Islet precursor cell (in vitro differentiated cells): ENCODE results near the gene CRB3.
"Not testable (repeated sequence)": the region's sequence is repeated elsewhere in the genome, so short reads cannot be mapped to it uniquely, and the experiment has no call there.

ENCODE experiments used
- DNase-seq: peaks from one replicate; pipeline ENCODE4 v3.0.0-alpha.2; 2018

Gene CRB3

DNA sequence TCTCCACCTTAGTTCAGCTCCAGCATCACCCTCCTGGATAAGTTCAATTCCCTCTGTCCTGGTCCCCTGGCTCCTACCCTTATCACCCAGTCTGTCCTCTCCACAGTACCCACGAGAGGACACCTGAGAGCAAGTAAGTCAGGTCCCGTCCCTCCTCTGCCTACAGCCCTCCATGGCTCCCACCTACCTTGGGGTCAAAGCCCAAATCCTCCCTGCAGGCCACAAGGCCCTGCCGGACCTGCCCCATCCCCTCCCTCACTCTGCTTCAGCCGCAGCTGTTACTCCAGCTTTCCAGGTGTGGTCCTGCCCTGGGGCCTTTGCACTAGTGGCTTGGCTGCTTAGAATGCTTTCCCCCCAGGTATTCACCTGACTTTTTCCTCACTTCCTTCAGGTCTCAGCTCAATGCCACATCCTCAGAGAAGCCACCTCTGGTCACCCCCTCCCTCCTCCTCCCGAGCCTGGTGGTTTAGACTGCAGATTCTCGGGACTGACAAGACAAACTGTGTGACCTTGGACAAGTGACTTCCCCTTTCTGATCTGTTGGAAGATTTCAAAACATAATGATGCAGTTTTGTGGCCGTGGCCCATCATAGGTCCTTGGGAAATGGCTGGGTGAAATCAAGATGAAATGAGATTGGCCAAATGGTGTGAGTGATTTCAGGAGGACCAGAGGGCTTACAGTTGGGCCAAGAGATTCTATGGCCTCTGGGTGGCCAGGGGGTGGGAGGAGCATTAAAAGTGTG lies 34.4 kb downstream of the CRB3 start:
- DNase-seq = no peak

DNA sequence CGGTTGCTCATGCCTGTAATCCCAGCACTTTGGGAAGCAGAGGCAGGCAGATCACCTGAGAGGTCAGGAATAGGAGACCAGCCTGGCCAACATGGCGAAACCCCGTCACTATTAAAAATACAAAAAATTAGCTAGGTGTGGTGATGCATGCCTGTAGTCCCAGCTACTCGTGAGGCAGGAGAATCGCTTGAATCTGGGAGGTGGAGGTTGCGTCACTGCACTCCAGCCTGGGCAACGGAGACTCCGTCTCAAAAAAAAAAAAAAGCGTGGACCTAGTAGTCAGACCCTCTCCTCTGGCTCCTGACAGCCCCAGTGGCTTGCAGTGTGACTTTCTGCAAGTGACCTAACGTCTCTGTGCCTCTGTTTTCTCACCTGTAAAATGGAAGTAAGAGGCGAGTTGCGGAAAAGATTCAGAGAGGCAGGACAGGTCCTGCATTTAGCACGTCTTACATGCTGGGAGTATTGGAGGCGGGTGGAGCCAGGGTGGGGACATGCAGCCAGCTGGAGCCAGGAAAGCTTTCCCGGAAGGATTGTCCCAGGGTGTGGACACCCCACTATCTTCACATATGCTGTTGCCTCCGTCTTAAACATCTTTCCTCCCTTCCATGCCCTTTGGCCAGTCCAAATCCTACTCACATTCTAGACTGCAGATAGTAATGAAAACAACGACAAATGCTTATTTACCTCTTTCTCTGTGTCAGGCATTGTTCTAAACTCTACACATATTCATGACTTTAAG lies 35.1 kb downstream of the CRB3 start:
- no peak for DNase-seq

DNA sequence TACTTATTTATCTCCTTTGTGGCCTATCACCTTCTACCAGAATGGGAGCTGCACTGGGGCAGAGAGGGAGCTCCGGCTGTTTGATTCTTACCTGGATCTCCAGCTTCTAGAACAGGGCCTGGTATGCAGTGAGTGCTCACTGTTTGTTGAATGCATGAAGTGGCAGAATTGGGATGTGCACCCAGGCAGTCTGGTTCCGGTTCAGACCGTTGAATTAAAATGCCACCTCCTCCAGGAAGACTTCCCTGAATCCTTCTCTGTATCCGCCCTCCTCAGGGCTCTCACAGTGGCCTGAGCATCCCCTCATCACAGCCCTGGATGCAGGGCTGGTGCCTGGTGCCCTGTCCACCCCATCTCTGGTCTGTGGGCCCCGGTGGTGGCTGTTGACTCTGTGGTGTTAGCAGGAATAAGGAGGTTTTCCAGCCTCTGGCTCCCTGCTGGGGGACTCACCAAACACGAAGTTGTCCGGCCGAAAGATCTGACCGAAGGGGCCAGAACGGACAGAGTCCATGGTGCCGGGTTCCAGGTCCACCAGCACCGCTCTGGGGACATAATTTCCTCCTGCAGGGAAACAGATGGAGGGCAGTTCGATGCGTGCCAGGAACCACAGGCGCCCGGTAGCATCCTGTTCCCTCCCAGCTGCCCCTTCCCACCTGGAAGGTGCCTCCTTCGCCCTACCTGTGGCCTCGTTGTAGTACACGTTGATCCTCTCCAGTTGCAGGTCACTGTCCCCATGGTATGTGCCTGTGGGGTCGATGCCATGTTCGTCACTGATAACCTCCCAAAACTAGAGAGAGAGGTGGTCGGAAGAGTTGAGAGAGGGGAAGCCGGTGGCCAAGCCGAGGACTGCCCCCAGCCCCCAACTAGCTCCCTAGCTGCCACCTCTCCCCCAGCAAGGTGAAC lies 37.0 kb downstream of the CRB3 start:
- no peak for DNase-seq

DNA sequence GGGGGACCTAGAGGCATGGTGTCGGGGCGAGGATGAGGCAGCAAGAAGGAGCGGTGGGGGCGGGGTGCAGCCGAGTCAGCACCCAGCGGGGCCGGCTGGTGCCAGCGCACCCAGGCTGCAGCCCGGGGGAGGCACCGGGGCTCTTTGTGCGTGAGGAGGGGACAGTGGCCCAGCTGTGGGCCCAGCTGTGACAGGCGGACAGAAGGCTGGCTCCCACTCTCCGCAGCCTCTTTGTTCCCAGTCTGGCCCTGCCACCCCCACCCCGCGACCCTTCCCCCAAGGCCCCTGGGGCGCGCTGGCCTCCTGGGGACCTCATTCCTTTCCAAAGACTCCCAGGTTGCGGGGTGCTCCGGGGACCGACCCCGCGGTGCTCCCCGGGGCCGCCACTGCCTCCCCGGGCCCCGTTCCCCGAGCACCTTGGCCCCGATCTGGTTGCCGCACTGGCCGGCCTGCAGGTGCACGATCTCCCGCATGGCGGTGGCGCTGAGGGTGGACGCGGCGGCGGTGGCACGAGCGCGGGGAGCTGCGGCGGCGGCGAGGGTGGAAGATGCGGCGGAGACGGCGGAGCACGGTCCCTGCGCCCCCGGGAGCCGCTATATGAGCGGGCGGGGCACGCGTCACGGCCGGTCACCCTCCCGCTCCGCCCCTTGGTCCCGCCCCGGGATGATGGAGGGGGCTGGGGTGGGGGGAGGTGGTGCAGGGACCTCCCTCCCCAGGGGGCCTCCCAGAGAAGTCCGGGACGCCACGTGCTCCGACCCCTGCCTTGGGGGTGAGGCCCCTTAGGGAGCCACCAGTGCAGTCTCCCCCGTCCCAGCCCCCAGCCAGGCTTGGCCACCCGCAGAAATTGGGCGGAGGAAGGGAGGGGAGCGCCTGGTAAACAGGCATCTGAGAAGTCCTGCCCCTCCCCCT lies 37.9 kb downstream of the CRB3 start, which contains the start of gene TUBB4A:
TUBB4A (minus strand) TSS at position 570 of the 909 bp plus-strand sequence; CDS start at position 473, 97 bp downstream.
- no peak for DNase-seq

DNA sequence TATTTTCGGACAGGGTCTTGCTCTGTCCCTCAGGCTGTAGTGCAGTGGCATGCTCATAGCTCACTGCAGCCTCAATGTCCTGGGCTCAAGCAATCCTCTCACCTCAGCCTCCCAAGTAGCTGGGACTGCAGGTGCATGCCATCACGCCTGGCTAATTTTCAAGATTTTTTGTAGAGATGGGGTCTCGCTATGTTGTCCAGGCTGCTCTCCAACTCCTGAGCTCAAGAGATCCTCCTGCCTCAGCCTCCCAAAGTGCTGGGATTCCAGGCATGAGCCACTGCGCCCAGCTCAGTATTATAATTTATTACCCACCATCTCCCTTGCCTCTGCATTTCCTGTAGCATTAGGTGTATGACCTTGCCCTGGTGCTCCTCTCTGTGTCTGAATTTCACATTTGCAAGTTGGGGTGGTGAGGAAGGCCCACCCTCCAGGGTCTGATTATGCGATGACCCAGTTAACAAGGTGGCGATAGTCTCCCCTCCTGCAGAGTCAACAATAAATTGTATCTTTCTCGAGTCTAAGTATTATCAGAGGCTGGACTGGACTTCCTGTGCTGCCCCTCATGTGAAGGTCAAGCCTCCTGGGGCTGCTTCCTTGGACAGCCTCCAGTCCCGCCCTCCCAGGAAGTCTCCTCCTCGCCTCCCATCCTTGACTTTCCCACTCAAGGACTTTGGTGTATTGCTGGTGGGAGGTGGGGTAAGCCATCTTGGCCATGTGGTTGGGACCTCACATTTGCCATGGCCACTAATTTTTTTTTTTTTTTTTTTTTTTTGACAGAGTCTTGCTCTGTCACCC lies 39.5 kb downstream of the CRB3 start:
- no peak for DNase-seq

- not testable (repeated sequence) for DNase-seq
Observed at GRCh38 chr19:6508028-6508771, 44.1 kb downstream of the CRB3 start.

GRCh38 chr19:6509118-6509971 lies 45.3 kb downstream of the CRB3 start:
- no peak for DNase-seq

- no peak for DNase-seq
Observed at GRCh38 chr19:6510618-6511017, 46.5 kb downstream of the CRB3 start.

- no peak for DNase-seq
Observed at GRCh38 chr19:6514089-6514488, 50.0 kb downstream of the CRB3 start.

DNA sequence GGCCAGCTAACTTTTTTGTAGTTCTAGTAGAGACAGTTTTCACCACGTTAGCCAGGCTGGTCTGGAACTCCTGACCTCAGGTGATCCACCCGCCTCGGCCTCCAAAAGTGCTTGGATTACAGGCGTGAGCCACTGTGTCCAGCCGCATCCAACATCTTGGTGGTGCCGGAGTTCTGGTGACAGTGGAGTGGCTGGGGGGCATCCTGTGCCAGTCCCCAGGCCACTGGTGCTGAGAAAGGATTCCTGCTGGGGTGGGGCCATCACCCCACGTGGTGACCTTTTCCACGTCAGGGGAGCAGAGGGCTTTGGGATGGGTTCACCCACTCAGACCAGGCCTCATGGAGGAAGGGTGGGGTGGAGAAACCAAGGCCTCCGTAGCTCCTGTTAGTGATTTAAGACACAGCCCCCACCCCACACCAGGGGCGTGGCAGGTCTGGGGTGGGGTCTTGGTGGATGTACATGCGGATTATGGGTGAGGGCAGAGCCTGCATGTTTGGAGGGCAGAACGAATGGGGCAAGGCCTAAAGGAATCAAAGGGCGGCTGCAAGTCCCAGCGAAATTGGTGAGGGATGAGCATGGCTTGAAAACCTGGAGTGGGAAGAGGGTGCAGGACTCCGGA lies 51.0 kb downstream of the CRB3 start:
- no peak for DNase-seq

GRCh38 chr19:6516018-6516658 lies 52.1 kb downstream of the CRB3 start:
- DNase-seq = peak; percentile 98
